ENCODE measurements around the gene YIPF6. TPM values are rescaled to one million over a fixed set of nuclear protein-coding genes. Genes with fewer than 3 reads are reported as not detected.

Gene YIPF6
- total and polyA plus RNA-seq, 9 of the 15 experiments (the other 6 are each of a cell fraction or from before 2014, with no cell fraction given): 7.7 to 44.2 (median 22.4) TPM

GRCh38 chrX:68574240-68574639, 75.4 kb downstream of the YIPF6 start:
- ATAC-seq (no peak), DNase-seq (ENCODE audit: extremely low read depth in 1 of 4, low spot score in 3 of 4) (no peak), FAIRE-seq (no peak)
- Histone ChIP-seq H3K27ac (ENCODE audit: extremely low read depth, low read depth, low read length) (no peak overlapping the region; the same call in 2 of the 3 replicates), H3K79me2 (ENCODE audit: control insufficient read depth, insufficient read depth, low read length) (no peaks in the 10 kb centered on the region), H3K4me3 (no peak overlapping the region), H4K20me1 (replicated peaks; ENCODE audit: control insufficient read depth, insufficient read depth, low read length) (no peaks in the 10 kb centered on the region), H3K27me3 (ENCODE audit: control insufficient read depth in 2 of 2, insufficient read depth in 2 of 2, low read length in 2 of 2) (no peaks in the 10 kb centered on the region), H3K9me1 (ENCODE audit: control insufficient read depth, insufficient read depth, low read length) (no peaks in the 10 kb centered on the region), H2AFZ (ENCODE audit: low read depth, low read length) (no peak overlapping the region), H3K36me3 (ENCODE audit: control insufficient read depth, insufficient read depth, low read length) (no peaks in the 10 kb centered on the region), H3K4me2 (ENCODE audit: insufficient read depth, low read length) (no peak overlapping the region), H3K4me1 (replicated peaks in 1 of 2; ENCODE audit: control insufficient read depth in 2 of 2, insufficient read depth in 2 of 2, low read length in 2 of 2) (peaks cover 3 to 33% of the 10 kb centered on the region in 2 experiments; a peak in 3 of 5 replicates), H3K9ac (ENCODE audit: insufficient read depth in 1 of 2, low read depth in 2 of 2, low read length in 2 of 2) (no peak overlapping the region), H3K9me3 (replicated peaks; ENCODE audit: control insufficient read depth, insufficient read depth, low read depth, low read length) (no peaks in the 10 kb centered on the region)
- TF ChIP-seq ZNF75A (CRISPR knock-in tag; IDR thresholded peaks at IDR 0.05) (no peak), CHAMP1 (IDR thresholded peaks at IDR 0.05) (no peak)
- WGBS (ENCODE audit: insufficient coverage, low coverage, missing lambda C conversion rate): 67% methylated on average over 3 of the region's 3 CpGs
- no TSS peak for BruUV-seq (replicated peaks)
- in situ Hi-C loops (cut with MboI) (no loop called here), intact Hi-C loops (cut with micrococcal nuclease) (loop anchor here (5.0 kb wide), 1 partner anchor 113 kb away; no protein-coding TSS in a partner anchor)
- POLR2A ChIA-PET: no interaction called here
- CTCF ChIA-PET (ENCODE audit: low intra/inter-chr PET ratio): no interaction called here

- FAIRE-seq: no peak
- no peaks in the 10 kb centered on the region for H4K20me1 ChIP-seq (replicated peaks; ENCODE audit: control insufficient read depth, insufficient read depth, low read length)
- peak; percentile 20; the same call in 1 of the 2 replicates for TF ChIP-seq ARID1B (IDR thresholded peaks at IDR 0.05)
- TF ChIP-seq RAD21 (CRISPR knock-in tag; conservative IDR thresholded peaks at IDR 0.05 in 1 of 2, IDR thresholded peaks at IDR 0.05 in 1 of 2): no peak
- TF ChIP-seq, protein P1, sequence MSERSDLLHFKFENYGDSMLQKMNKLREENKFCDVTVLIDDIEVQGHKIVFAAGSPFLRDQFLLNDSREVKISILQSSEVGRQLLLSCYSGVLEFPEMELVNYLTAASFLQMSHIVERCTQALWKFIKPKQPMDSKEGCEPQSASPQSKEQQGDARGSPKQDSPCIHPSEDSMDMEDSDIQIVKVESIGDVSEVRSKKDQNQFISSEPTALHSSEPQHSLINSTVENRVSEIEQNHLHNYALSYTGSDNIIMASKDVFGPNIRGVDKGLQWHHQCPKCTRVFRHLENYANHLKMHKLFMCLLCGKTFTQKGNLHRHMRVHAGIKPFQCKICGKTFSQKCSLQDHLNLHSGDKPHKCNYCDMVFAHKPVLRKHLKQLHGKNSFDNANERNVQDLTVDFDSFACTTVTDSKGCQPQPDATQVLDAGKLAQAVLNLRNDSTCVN (CRISPR knock-in tag; IDR thresholded peaks at IDR 0.05): no peak
- TF ChIP-seq ZBTB49 (CRISPR knock-in tag; IDR thresholded peaks at IDR 0.05; ENCODE audit: borderline replicate concordance): no peak
- TF ChIP-seq ZNF436 (CRISPR knock-in tag; IDR thresholded peaks at IDR 0.05): no peak
- peak; percentile 44 for TF ChIP-seq CBFA2T3 (IDR thresholded peaks at IDR 0.05)
- TF ChIP-seq JUND (IDR thresholded peaks at IDR 0.05; ENCODE audit: borderline replicate concordance, low read depth, low read length): peak; percentile 3; the same call in 1 of the 2 replicates
- TF ChIP-seq JUND (tag; IDR thresholded peaks at IDR 0.05; ENCODE audit: borderline replicate concordance, low read depth, low read length): no peak
Measured at GRCh38 chrX:68579810-68580209, 81.0 kb downstream of the YIPF6 start.

More at GRCh38 chrX:68579810-68580209, 81.0 kb downstream of the YIPF6 start:
- intact Hi-C loops (cut with micrococcal nuclease) (no loop called here), in situ Hi-C loops (cut with MboI) (no loop called here)
- Histone ChIP-seq H3K4me1 (replicated peaks in 1 of 2; ENCODE audit: control insufficient read depth in 2 of 2, insufficient read depth in 2 of 2, low read length in 2 of 2) (peaks cover 0 to 7% of the 10 kb centered on the region in 2 experiments; a peak in 2 of 5 replicates), H3K9me3 (replicated peaks; ENCODE audit: control insufficient read depth, insufficient read depth, low read depth, low read length) (no peaks in the 10 kb centered on the region), H3K36me3 (ENCODE audit: control insufficient read depth, insufficient read depth, low read length) (no peaks in the 10 kb centered on the region), H3K27me3 (ENCODE audit: control insufficient read depth in 2 of 2, insufficient read depth in 2 of 2, low read length in 2 of 2) (no peaks in the 10 kb centered on the region), H3K9me1 (ENCODE audit: control insufficient read depth, insufficient read depth, low read length) (no peaks in the 10 kb centered on the region), H3K9ac (ENCODE audit: insufficient read depth in 1 of 2, low read depth in 2 of 2, low read length in 2 of 2) (no peak overlapping the region), H2AFZ (ENCODE audit: low read depth, low read length) (no peak overlapping the region), H3K4me3 (no peak overlapping the region), H3K79me2 (ENCODE audit: control insufficient read depth, insufficient read depth, low read length) (no peaks in the 10 kb centered on the region), H3K4me2 (ENCODE audit: insufficient read depth, low read length) (no peak overlapping the region), H3K27ac (ENCODE audit: extremely low read depth, low read depth, low read length) (no peak overlapping the region)
- 0% methylated on average over 3 of the region's 3 CpGs for WGBS (ENCODE audit: insufficient coverage, low coverage, missing lambda C conversion rate)
- ChIA-PET CTCF (ENCODE audit: low intra/inter-chr PET ratio) (no interaction called here), POLR2A (interaction anchor here (0.6 kb wide), 1 partner anchor 103 kb away, joined by 3 read pairs; no protein-coding TSS in a partner anchor)
- DNase-seq (ENCODE audit: extremely low read depth in 1 of 4, low spot score in 3 of 4) (peak in 1 of 4 experiments; percentile 9), ATAC-seq (no peak)
- no TSS peak for BruUV-seq (replicated peaks)

All from K562 (cell line).